Activated CD8-positive, alpha-beta memory T cell treated with anti-CD3 and anti-CD28 coated beads, Interleukin-2, amount 50 U/mL, for 1 hour (primary cell): ENCODE results near the gene WDR13.
"Not testable (repeated sequence)": the region's sequence is repeated elsewhere in the genome, so short reads cannot be mapped to it uniquely, and the experiment has no call there.

Source experiments
- DNase-seq: peaks from one replicate; pipeline ENCODE4 v3.0.0-alpha.2; 2020; ENCODE audit errors: extremely low read depth

WDR13 gene

GRCh38 chrX:48597353-48598264 lies at the start of gene WDR13:
Gene WDR13 (plus strand): TSS chrX:48597492. CDS start chrX:48597997, 505 bp downstream.
- peak; percentile 81 for DNase-seq

GRCh38 chrX:48548871-48549270 lies 48.4 kb upstream of the WDR13 start:
- no peak for DNase-seq

- not testable (repeated sequence) for DNase-seq
Observed at GRCh38 chrX:48555731-48556325, 41.5 kb upstream of the WDR13 start.

GRCh38 chrX:48558271-48558670 lies 39.0 kb upstream of the WDR13 start:
- DNase-seq: no peak

GRCh38 chrX:48559636-48560035 lies 37.7 kb upstream of the WDR13 start:
- DNase-seq: no peak

- DNase-seq: no peak
Observed at GRCh38 chrX:48560056-48560455, 37.2 kb upstream of the WDR13 start.

- DNase-seq: no peak
Observed at GRCh38 chrX:48560681-48561080, 36.6 kb upstream of the WDR13 start.

- no peak for DNase-seq
Observed at GRCh38 chrX:48569958-48570357, 27.3 kb upstream of the WDR13 start.

GRCh38 chrX:48573690-48574269 lies 23.5 kb upstream of the WDR13 start:
- peak; percentile 3 for DNase-seq

- DNase-seq: peak; percentile 86
Observed at GRCh38 chrX:48574270-48575266, 22.7 kb upstream of the WDR13 start, which contains the start of gene RBM3. Gene RBM3 (plus strand): TSS chrX:48574484. CDS start chrX:48575181, 697 bp downstream.

GRCh38 chrX:48575642-48576041 lies 21.6 kb upstream of the WDR13 start:
- DNase-seq: no peak

- DNase-seq: no peak
Observed at GRCh38 chrX:48576108-48576507, 21.2 kb upstream of the WDR13 start.

GRCh38 chrX:48578661-48579128 lies 18.6 kb upstream of the WDR13 start:
- DNase-seq: no peak

GRCh38 chrX:48579259-48579658 lies 18.0 kb upstream of the WDR13 start:
- DNase-seq: no peak

GRCh38 chrX:48580662-48581061 lies 16.6 kb upstream of the WDR13 start:
- DNase-seq: no peak

- DNase-seq: no peak
Observed at GRCh38 chrX:48584698-48585097, 12.6 kb upstream of the WDR13 start.

- no peak for DNase-seq
Observed at GRCh38 chrX:48589482-48590162, 7.7 kb upstream of the WDR13 start.

- no peak for DNase-seq
Observed at GRCh38 chrX:48590203-48591103, 6.8 kb upstream of the WDR13 start.

- DNase-seq: no peak
Observed at GRCh38 chrX:48591255-48591791, 6.0 kb upstream of the WDR13 start.
